HG03196 (cell line): ENCODE data around the gene LDAH.

Source experiments
- ATAC-seq: cut with Tn5 transposase; IDR thresholded peaks from one replicate; pipeline ENCODE4 v1.9.1; 2021; ENCODE audit not compliant: unreplicated experiment

The LDAH gene

DNA sequence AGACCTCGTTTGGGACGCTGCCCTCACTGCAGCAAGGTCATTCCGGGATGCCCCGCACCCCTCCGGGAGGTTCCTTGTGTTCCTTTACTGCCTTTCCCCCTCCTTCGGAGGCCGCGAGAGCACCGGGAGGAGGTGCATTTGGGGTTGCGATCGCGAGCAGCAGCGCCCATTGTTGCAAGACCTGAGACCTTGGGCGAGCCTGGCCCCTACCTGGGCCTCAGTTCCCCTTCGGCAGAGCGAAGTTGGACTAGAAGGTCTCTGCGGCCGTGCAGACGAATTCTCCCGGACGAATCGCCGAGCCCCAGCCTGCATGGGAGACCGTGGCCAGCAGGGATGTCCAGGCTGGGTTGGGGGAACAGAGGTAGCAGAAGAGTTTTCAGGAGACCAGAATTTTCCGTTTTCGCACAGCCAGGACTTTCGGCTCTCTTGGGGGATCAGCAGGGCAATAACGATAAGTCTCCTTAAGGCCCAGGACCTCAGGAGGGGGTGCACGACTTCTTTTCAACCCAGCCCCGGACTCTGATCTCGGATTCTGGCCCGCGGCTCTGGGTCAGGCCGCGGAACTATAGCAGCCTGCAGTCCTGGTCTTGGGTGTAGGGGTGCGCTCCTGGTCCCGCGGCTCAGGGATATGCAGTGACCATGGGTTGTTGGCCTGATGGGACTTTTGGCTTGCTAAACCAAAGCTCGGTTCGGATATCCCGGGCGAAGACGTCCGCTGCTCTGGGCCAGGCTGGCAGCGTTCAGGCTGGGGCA lies 153.2 kb downstream of the LDAH start:
- no peak for ATAC-seq

DNA sequence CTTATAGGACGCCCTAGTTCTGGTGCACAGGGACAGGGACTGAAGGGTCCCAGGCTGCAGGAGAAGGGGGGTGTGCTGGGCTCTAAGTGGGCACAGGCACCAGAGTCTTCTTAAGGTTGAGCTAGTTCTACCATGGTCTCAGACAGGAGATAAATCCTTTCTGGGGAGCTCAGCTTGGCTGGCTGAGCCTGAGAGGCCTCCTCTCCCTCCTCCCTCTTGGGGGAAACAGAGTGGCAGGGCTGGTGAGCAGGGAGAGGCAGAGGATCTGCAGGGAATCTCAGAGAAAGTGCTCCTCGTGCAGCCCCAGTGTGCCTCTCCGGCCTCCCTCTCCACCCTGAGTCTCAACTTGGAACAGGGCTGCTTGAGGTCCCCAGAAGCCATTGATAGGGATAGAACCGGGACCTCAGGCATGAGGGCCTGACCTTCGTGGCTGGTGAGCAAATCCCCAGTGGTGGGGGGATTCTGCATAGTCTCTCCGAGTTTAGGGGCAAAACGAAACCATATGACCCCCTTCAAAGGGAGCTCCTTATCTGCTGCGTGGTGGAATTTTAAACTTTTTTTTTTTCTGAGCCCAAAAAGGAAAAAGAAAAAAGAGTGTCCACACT lies 153.9 kb downstream of the LDAH start:
- no peak for ATAC-seq

DNA sequence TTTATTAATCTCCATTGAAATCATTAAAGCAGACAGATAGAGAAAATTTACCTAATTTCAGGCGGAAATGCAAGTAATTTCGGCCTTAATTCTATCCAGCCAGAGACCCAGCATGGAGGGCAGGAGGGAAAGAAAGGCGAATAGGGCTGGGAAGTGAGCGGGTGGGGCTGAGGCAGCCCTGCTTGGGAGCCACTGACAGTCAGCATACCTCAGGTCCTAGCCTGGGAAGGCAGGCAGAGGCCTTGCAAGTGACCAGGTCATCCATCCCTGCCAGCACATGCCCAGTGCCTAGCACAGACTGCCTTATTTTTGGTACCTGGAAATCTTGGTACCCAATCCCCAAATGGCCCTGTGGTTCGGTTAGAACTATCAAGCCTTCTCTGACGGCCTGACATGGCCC lies 154.4 kb downstream of the LDAH start:
- no peak for ATAC-seq

DNA sequence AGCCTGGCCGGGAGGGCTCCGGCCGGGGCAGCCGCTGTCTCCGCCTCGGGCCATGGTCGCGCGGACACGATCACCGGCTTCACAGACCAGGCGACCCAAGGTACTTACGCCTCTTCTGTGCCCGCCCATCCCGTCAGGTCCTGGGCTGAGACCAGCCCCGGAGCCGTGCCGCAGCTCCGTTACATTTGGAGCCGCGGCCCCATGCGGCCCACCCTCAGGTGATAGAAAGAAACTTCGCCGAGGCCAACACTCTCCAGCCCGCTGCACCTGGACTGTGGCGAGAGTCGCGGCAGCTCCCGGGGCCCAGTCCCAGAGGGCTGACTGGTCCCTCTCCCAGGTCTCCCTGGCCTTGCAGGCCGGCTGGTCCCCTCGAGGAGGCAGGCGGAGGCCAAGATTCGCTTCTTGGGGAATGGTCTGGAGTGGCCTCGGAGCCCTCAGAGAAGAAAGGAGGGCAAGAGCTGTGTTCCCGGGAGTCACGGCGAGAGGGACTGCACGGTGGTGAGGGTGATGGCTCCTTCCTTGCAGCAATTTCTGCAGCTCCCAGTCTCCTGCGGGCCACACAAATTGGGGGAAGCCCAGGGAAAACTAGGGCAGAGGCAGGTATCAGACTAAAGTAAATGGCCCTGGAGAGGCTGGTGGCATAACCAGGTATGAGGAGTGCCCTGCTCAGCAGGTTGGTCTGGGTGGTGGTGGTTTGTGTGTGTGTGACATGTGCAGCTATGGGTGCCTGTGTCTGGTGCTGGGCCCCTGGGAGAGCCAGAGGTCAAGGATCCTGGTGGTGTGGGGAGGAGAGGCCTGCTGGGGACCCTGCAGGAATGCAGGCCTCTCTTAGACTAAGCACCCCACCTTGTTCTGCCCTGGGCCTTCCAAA lies 155.1 kb downstream of the LDAH start:
- ATAC-seq = no peak

DNA sequence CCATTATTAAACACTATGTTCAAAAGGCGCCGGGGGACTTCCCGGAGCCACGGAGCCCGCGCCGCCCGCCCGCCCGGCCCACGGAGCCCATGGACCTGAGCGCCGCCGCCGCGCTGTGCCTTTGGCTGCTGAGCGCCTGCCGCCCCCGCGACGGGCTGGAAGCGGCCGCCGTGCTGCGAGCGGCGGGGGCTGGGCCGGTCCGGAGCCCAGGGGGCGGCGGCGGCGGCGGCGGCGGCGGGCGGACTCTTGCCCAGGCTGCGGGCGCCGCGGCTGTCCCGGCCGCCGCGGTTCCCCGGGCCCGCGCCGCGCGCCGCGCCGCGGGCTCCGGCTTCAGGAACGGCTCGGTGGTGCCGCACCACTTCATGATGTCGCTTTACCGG lies 155.8 kb downstream of the LDAH start:
- ATAC-seq = no peak

DNA sequence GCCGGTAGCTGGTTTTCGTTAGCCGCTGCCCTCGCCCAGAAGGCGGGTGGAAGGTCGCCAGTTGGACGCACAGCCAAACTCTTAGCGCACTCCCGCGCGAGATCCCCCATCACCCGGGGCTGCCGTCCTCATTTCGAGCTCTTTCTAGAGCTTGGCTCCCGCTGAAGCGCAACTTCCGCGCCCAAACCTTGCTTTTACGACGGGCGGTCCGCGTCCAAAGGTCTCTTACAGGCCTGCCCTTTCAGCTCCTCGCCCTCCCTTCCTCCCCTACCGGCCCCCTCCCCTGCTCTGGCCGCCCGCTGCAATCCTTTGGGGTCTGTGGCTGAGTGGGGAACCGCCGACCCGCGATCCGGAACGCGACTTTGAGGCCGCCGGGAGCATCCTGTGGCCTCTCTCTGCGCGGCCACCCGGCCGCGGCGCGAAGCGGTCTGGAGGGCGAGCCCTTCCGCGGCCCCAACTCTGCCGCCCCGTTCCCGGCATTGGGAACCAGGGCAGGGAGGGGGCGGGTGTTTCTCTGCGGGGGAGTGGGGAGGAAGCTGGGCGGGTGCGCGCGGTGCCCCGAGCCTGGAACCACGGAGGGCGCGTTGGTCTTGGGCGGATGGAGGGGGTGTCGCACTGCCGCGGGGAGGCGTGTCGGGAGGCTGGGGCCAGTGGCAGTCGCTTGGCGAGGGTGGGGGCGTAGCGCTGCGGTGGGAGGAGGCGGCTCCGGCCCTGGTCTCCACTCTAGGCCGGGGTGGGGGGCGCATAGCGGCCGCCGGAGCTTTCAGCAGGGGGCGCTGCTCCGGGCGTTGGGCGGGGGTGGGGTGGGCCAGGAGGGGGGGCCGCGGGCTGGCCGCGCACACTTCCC lies 156.4 kb downstream of the LDAH start, which contains the start of gene GDF7:
TSS of gene GDF7 (plus strand) at position 841 of the 847 bp plus-strand sequence. CDS start 96 bp downstream, outside the sequence.
- no peak for ATAC-seq

DNA sequence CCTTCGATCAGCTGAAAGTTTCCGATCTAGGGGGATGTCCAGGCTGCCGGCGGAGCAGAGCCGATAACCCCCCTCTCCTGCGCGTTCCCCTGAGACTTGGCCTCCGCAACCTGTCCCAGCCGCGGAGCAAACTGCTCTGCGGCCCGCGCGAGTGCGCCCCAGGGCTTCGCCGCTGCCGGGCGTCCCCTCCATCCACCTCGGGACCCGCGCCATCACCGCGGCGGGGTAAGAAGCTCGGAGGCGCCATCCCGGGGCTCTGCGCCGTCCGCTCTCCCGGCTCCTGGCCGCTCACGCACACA lies 156.9 kb downstream of the LDAH start:
- ATAC-seq = no peak

DNA sequence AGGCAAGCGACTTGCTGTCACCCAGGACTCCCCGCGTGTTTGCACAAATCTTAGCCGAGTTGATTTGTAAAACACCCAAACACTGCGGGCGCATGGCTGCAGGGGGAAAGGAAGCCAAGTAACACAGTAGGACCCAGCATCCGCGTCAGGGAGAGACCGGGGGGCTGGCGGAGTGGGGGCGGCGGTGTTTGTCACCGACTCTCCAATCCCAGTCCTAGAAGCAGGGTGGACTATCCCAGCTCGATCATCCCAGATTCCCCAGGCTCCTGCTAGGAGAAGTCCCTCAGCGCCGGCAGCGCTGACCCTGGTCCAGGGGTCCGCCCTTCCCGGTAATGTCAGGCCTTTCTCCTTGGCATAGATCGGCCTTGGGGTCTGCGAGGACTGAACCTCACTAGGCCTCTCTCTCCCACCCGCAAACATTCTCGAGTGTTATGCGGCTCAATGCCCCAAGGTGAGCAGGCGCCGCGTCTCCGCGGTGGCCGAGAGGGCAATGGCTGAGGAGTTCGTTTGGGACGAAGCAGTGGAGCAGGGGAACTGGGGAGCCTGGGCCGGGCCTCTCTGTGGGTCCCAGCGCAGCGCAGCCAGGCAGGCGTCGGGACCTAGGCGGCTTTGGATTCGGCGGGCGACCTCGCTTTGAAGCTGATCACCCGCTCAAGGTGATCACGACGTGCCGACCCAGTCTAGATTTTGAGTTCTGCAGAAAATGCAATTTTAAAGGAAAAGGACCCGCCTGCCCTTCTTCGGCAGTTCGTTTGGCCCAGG lies 157.5 kb downstream of the LDAH start:
- ATAC-seq = no peak

DNA sequence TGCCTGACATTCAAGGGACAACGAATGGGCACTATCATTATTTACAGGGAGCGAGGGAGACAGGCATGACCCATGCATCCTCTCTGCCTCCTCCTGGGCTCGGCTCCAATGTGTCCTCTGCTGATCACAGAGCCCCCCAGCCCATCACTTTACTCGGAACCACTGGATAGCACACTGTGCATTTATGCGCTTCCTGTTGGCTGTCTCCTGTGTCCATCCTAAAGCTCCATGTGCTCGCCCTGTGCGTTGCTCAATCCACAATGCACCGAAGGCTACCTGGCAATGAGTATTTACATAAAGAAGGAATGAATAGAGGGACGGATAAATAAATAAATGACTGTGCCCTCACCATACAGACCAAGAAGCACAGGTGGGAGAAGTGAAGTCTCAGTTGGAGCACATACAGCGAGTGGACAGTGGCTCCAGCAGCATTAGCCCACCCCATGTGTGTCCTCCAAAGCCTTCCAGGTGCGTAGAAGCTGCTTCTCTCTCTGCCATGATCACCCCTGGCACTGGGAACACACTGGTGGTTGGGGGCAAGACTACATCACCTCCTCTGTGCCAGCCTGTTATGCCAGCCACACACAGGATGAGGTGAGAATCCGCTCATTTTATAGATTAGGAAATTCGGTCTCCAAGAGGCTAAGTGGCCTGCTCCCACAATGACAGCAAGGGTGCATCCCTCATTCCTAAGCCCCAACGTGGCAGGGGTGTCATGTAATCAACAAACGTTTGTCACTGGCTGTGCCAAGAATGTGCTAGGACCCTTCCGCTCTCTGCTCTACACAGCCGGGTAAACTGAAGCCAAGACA lies 158.3 kb downstream of the LDAH start:
- no peak for ATAC-seq

DNA sequence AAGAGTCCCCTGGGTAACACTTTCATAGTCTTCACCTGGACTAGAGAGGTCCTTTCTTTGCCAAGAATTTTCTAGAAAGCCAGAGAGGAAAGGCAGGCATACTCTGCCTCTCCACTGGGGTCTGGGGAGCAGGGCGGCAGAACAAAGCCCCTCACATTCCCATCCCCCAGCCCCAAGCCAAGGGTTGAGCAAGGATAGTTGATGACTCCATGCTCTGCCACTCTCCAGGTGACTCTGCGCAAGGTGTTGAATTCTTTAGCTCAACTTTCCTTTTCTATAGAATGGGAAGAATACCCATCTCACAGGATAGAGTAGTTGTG lies 158.9 kb downstream of the LDAH start:
- ATAC-seq = no peak

DNA sequence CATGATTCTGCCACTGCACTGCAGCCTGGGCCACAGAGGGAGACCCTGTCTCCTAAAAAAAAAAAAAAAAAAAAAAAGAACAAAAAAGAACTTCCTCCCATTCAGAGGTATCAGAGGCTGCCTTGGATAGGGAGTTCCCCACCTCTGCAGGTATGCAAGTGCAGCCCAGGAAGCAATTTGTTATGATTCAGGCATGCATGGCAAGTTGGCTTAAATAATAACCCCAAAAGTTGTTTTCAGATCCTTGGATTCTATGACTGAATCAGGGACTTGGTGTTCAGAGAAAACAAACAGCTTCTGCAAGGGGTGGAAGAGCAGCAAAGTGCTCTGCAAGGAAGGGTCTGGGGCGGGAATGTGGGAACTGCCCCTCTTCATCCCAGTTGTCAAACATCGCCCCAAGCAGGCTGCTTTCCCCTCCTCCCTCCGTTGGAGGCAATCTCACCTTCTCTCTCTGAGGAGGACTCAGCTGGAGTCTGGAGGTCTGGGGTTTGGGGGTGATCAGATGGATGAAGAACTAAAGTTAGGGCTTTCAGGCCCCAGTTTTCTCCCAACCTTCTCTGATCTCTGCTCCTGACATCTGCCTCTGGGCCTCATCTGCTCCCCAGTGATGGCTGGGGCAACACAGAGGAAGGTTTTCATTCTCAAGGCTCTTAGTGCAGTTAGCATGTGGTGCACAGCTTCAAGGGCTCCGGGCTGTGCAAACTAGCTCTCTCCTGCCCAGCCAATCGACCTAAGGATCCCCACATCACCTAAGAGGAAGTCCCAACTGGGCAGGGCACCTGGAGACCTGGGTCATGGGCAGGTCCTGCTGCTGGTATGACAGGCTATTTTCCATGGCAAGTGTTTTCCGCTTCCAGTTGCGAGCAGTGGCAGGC lies 159.5 kb downstream of the LDAH start:
- no peak for ATAC-seq

DNA sequence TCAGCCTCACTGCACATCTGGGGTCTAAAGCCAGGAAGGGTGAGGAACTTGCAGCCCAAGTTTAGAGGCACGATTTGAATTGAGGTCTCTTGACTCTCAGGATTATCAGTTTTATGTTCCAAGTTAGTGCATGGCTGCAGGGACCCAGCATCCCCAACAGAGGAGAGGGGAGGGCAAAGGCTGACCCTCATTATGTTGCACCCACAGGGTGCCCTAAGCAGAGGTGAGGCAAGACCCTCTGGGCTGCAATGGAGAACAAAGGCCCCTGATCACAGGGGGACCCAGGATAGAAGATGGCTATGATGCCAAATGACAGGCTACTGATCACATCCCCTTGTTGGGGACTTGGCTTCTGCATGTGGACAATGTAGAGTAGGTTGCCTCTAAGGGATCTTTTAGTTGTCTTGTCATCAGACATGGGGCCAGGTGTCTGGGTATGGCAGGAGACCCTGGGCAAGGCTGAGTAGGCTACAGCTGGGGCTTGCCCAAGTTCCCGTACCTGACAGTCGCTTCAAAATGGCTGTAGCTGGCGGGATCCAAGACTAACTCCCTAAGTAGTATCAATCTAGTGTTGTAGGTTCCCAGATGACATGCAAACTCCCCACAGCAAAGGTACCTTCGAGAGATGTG lies 160.5 kb downstream of the LDAH start:
- no peak for ATAC-seq

DNA sequence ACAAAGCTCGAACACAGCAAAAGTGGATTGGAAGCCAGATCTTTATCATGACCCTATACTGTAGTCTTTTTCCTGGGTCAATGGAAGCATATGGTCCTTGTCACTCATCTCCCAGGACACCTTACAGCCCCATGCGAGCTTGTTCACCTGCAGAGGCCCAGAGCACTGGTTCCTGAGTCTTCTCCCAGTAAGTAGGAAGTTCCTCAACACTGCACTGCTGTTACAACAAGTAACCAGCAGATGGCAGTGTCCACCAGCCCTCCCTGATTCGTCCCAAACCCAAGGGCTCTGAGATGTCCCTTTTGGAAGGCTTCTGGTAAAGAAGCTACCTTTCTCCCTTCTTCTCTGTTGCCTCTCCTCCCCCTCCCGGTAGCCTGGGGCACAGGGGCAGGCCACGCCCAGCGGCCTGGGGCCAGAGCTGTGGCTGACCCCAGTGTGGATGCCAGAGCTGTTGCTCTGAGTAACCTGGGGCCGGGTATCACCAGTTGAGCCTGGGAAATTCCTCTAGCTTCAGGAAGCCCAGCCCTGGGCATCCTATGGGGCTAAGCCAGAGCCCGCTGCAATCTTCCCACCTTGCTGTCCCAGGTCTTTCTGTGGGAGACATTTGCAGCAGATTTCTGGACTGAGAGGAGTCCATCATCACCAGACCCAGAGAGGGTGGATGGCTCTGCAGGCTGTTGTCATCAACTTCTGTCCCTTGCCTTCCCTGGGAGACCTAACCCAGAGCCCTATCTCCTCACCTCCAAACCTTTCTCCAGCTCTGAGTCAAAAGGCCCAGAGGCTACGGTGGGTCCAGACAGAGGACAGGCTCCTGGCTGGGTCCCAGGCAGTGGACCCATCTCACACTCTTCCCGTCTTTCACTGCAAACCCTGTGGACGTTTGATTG lies 161.2 kb downstream of the LDAH start:
- ATAC-seq = peak; percentile 67

DNA sequence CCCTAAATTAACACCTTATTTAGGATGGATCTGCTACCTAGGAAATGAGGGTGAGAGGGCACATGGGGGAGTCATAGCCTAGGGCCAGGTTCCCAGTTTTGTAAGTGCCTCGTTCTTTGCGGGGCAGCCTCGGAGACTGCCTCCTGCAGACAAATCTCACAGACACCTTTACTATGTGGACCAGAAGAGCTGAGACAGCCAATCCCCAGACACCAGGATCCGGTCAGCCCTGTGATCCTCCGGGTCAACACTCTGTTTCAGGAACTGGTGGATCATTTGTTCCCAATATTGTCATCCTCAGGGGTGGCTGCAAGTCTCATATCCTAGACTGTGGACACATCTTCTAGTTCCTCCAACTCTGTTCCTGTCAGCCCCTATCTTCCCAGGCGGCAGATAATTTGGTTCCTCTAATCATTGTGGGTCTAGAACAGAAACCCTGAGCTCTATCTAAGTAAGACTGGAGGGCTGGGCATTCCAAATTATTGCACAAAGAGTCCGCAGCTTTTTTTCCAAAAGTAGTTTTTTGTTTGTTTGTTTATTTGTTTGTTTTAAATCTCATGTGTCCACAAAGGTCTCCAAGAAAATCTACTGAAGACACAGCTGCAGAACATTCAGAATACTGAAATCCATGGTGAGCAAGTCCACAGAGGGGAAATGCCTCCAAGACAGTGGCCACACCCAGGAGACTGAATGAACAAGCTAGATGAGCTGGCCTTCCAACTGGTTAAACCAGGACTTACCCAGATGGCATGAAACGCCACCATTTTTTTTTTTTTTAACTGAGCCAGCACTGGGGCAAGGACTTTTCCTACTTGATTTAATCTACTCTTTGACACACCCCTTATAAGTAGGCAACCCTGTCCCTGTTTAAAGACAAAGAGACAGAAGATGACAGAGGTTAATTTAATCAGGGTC lies 162.1 kb downstream of the LDAH start:
- ATAC-seq = no peak

DNA sequence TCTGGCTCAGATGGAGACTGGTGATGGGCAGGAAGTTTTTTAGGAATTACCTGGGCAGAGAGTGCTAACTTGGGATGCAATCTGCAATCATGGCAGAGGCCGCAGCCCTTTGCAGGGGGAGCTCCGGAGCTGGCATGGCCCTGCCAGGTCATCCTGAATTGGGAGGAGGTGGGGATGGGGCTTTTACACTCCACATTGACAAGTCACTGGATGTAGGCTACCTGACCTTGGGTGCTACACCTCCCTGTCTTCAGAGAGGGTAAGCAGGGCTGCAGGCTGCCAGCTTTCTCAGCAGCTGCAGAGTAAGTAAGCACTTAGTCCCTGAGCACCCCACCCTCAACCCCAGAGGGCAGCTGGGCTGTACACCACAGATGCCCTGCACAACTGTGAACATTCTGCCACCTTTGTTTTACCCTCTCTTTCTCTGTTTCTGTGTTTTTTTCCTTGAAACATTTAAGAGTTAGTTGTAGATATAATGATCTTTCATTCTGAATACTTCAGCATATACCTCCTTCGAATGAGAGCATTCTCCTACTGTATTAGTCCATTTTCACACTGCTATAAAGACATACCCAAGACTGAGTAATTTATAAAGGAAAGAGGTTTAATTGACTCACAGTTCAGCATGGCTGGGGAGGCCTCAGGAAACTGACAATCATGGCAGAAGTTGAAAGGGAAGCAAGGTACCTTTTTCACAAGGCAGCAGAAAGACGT lies 165.2 kb downstream of the LDAH start:
- no peak for ATAC-seq

DNA sequence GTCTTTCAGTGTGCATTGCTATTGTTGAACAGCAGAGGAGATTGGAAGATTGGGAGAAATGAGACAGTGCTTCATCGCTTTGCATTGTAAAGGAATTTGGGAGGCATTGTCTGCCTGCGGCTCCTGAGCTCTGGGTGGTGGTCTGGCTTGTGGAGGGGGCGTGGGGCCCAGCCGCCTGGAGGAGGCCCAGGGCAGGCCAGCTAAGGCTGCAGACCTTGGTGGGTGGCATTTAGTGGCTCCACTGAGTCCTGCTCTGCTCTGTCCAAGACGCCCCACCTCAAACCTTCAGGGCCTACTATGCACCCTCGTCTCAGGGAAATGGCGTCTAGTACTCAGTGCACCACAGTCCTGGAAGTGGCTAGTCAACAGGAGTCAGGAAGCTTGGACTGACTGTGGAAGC lies 166.3 kb downstream of the LDAH start:
- no peak for ATAC-seq
